Measurements from ENCODE around the gene TEX22.

Gene TEX22

GRCh38 chr14:105351920-105352851 lies 46.2 kb upstream of the TEX22 start:
- peak; percentile 97 for ATAC-seq

GRCh38 chr14:105353136-105353535 lies 45.2 kb upstream of the TEX22 start:
- TF ChIP-seq, protein P1, sequence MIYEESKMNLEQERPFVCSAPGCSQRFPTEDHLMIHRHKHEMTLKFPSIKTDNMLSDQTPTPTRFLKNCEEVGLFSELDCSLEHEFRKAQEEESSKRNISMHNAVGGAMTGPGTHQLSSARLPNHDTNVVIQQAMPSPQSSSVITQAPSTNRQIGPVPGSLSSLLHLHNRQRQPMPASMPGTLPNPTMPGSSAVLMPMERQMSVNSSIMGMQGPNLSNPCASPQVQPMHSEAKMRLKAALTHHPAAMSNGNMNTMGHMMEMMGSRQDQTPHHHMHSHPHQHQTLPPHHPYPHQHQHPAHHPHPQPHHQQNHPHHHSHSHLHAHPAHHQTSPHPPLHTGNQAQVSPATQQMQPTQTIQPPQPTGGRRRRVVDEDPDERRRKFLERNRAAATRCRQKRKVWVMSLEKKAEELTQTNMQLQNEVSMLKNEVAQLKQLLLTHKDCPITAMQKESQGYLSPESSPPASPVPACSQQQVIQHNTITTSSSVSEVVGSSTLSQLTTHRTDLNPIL (CRISPR knock-in tag; IDR thresholded peaks at IDR 0.05; ENCODE audit: low read depth), result no peak
- TF ChIP-seq TOX (CRISPR knock-in tag; IDR thresholded peaks at IDR 0.05; ENCODE audit: borderline replicate concordance), result no peak
- no peak for TF ChIP-seq TCF4 (CRISPR knock-in tag; IDR thresholded peaks at IDR 0.05; ENCODE audit: borderline replicate concordance)
- no peak for TF ChIP-seq BACH2 (CRISPR knock-in tag; IDR thresholded peaks at IDR 0.05; ENCODE audit: borderline replicate concordance)
- ATAC-seq, result no peak

More at GRCh38 chr14:105351920-105352851, 46.2 kb upstream of the TEX22 start:
- TF ChIP-seq ISL1 (CRISPR knock-in tag; IDR thresholded peaks at IDR 0.05), result no peak
- TF ChIP-seq, protein P2, sequence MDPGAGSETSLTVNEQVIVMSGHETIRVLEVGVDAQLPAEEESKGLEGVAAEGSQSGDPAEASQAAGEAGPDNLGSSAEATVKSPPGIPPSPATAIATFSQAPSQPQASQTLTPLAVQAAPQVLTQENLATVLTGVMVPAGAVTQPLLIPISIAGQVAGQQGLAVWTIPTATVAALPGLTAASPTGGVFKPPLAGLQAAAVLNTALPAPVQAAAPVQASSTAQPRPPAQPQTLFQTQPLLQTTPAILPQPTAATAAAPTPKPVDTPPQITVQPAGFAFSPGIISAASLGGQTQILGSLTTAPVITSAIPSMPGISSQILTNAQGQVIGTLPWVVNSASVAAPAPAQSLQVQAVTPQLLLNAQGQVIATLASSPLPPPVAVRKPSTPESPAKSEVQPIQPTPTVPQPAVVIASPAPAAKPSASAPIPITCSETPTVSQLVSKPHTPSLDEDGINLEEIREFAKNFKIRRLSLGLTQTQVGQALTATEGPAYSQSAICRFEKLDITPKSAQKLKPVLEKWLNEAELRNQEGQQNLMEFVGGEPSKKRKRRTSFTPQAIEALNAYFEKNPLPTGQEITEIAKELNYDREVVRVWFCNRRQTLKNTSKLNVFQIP (CRISPR knock-in tag; IDR thresholded peaks at IDR 0.05; ENCODE audit: borderline replicate concordance, low read depth), result no peak

GRCh38 chr14:105354541-105354940 lies 43.8 kb upstream of the TEX22 start:
- no peak for ATAC-seq

More at GRCh38 chr14:105354541-105354940, 43.8 kb upstream of the TEX22 start:
- TF ChIP-seq ZNF8 (CRISPR knock-in tag; IDR thresholded peaks at IDR 0.05) (no peak), ZFP30 (CRISPR knock-in tag; IDR thresholded peaks at IDR 0.05) (no peak), ISL1 (CRISPR knock-in tag; IDR thresholded peaks at IDR 0.05) (no peak), TSHZ2 (CRISPR knock-in tag; IDR thresholded peaks at IDR 0.05) (no peak), ZFP3 (CRISPR knock-in tag; IDR thresholded peaks at IDR 0.05) (no peak), RARB (CRISPR knock-in tag; IDR thresholded peaks at IDR 0.05) (no peak), ZC3H10 (CRISPR knock-in tag; IDR thresholded peaks at IDR 0.05) (no peak), SNAI2 (CRISPR knock-in tag; IDR thresholded peaks at IDR 0.05) (no peak), BACH2 (CRISPR knock-in tag; IDR thresholded peaks at IDR 0.05; ENCODE audit: borderline replicate concordance) (no peak), ZNF70 (CRISPR knock-in tag; IDR thresholded peaks at IDR 0.05) (no peak), ESRRG (CRISPR knock-in tag; IDR thresholded peaks at IDR 0.05) (no peak), OSR1 (CRISPR knock-in tag; IDR thresholded peaks at IDR 0.05) (no peak), ARNTL (CRISPR knock-in tag; IDR thresholded peaks at IDR 0.05; ENCODE audit: borderline replicate concordance, low read depth) (no peak)
- TF ChIP-seq, protein P3, sequence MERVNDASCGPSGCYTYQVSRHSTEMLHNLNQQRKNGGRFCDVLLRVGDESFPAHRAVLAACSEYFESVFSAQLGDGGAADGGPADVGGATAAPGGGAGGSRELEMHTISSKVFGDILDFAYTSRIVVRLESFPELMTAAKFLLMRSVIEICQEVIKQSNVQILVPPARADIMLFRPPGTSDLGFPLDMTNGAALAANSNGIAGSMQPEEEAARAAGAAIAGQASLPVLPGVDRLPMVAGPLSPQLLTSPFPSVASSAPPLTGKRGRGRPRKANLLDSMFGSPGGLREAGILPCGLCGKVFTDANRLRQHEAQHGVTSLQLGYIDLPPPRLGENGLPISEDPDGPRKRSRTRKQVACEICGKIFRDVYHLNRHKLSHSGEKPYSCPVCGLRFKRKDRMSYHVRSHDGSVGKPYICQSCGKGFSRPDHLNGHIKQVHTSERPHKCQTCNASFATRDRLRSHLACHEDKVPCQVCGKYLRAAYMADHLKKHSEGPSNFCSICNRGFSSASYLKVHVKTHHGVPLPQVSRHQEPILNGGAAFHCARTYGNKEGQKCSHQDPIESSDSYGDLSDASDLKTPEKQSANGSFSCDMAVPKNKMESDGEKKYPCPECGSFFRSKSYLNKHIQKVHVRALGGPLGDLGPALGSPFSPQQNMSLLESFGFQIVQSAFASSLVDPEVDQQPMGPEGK (CRISPR knock-in tag; IDR thresholded peaks at IDR 0.05; ENCODE audit: borderline replicate concordance), result no peak
- TF ChIP-seq, protein P1 (CRISPR knock-in tag; IDR thresholded peaks at IDR 0.05; ENCODE audit: low read depth), result no peak
